H1 (cell line): Measurements from ENCODE around the gene CCDC47.

ENCODE experiments used
- ATF3 ChIP-seq: IDR thresholded peaks from 2 replicates; pipeline ENCODE4 v1.6.1; 2011; ENCODE audit warnings: low read depth, mild to moderate bottlenecking, low read length; ENCODE audit not compliant: insufficient read depth
- CTCF ChIP-seq, 3 experiments: IDR thresholded peaks; 1 replicate in 2 of 3; 2 replicates in 1 of 3; pipeline versions ENCODE4 v1.5.1 to v1.6.1; 2011; ENCODE audit warnings: low read length in 3 of 3, mild to moderate bottlenecking in 3 of 3, inconsistent platforms in 2 of 3, low read depth in 1 of 3, moderate library complexity in 1 of 3; ENCODE audit not compliant: insufficient read depth in 1 of 3; ENCODE audit errors: control extremely low read depth in 1 of 3
- EGR1 ChIP-seq: IDR thresholded peaks from 2 replicates; pipeline ENCODE4 v1.6.1; 2011; ENCODE audit warnings: low read depth, low read length, borderline replicate concordance
- EZH2 ChIP-seq: fragments of 200-600 bp; sonication (generic); IDR thresholded peaks from 2 replicates; pipeline ENCODE4 v1.7.1; 2012; ENCODE audit warnings: low read depth, mild to moderate bottlenecking, moderate library complexity, low read length, inconsistent platforms; ENCODE audit not compliant: severe bottlenecking
- NRF1 ChIP-seq: IDR thresholded peaks from 2 replicates; pipeline ENCODE4 v1.6.1; 2011; ENCODE audit warnings: mild to moderate bottlenecking, low read depth, low read length, improper control_type of control experiment
- POLR2A ChIP-seq, 2 experiments: IDR thresholded peaks; 1 replicate in 1 of 2; 2 replicates in 1 of 2; pipeline ENCODE4 v1.6.1; 2011; ENCODE audit warnings: low read depth in 2 of 2, low read length in 2 of 2, mild to moderate bottlenecking in 2 of 2; ENCODE audit errors: control extremely low read depth in 1 of 2
- POLR2AphosphoS5 ChIP-seq: IDR thresholded peaks from 2 replicates; pipeline ENCODE4 v1.6.1; 2011; ENCODE audit warnings: low read depth, low read length
- RBBP5 ChIP-seq: IDR thresholded peaks from 2 replicates; pipeline ENCODE4 v1.7.1; 2012; ENCODE audit warnings: low read depth, mild to moderate bottlenecking, inconsistent platforms, low read length, moderate library complexity, borderline replicate concordance

- no peak for TF ChIP-seq ATF3
- TF ChIP-seq EZH2, result no peak
- no peak for TF ChIP-seq CTCF (IDR thresholded peaks at IDR 0.05; ENCODE audit: control extremely low read depth in 1 of 3, insufficient read depth in 1 of 3, low read depth in 1 of 3, low read length in 3 of 3)
- TF ChIP-seq NRF1, result no peak
- TF ChIP-seq POLR2AphosphoS5, result no peak
- TF ChIP-seq POLR2A (IDR thresholded peaks at IDR 0.05; ENCODE audit: control extremely low read depth in 1 of 2, low read depth in 2 of 2, low read length in 2 of 2), result no peak
- TF ChIP-seq EGR1, result no peak
- no peak for TF ChIP-seq RBBP5
Measured at GRCh38 chr17:63785556-63785955, 12.2 kb upstream of the CCDC47 start.
